ENCODE data around the gene ZNF512B.

GRCh38 chr20:63940071-63940471 is 29.7 kb downstream of the ZNF512B start:
- TF ChIP-seq GATA2 (IDR thresholded peaks at IDR 0.05; ENCODE audit: low read depth, low read length), result no peak
- no peak for TF ChIP-seq GATA3 (IDR thresholded peaks at IDR 0.05; ENCODE audit: low read depth, low read length)

All from SH-SY5Y (cell line).